Jurkat, Clone E6-1 (cell line): ENCODE measurements around the gene SMYD3.

Experiments used
- DNase-seq: peaks from one replicate; pipeline ENCODE4 v3.0.0-alpha.2; 2011; ENCODE audit warnings: low read depth, low spot score
- H3K4me3 ChIP-seq: 2 replicates; pipeline ENCODE4 v1.5.1; 2011; ENCODE audit warnings: mild to moderate bottlenecking, low read length, control low read depth, moderate library complexity

The SMYD3 gene

GRCh38 chr1:246427611-246428010 lies 79.5 kb downstream of the SMYD3 start:
- no peak for DNase-seq
- H3K4me3 ChIP-seq: no peak overlapping the region

- DNase-seq: no peak
Measured at GRCh38 chr1:246425895-246426294, 81.2 kb downstream of the SMYD3 start.

GRCh38 chr1:246425139-246425794 lies 81.8 kb downstream of the SMYD3 start:
- H3K4me3 ChIP-seq: no peak overlapping the region
- DNase-seq: no peak

More at GRCh38 chr1:246425895-246426294, 81.2 kb downstream of the SMYD3 start:
- H3K4me3 ChIP-seq: no peak overlapping the region

- H3K4me3 ChIP-seq: no peak overlapping the region
- DNase-seq: no peak
Measured at GRCh38 chr1:246420300-246420699, 86.8 kb downstream of the SMYD3 start.

GRCh38 chr1:246418565-246419312 lies 88.3 kb downstream of the SMYD3 start:
- H3K4me3 ChIP-seq: no peak overlapping the region
- DNase-seq: no peak

- DNase-seq: no peak
- H3K4me3 ChIP-seq: no peak overlapping the region
Measured at GRCh38 chr1:246417813-246418564, 89.1 kb downstream of the SMYD3 start.

GRCh38 chr1:246417152-246417812 lies 89.8 kb downstream of the SMYD3 start:
- H3K4me3 ChIP-seq: no peak overlapping the region

GRCh38 chr1:246416261-246416660 lies 90.8 kb downstream of the SMYD3 start:
- no peak for DNase-seq

More at GRCh38 chr1:246417152-246417812, 89.8 kb downstream of the SMYD3 start:
- no peak for DNase-seq

GRCh38 chr1:246415028-246415427 lies 92.1 kb downstream of the SMYD3 start:
- H3K4me3 ChIP-seq: no peak overlapping the region

More at GRCh38 chr1:246416261-246416660, 90.8 kb downstream of the SMYD3 start:
- no peak overlapping the region for H3K4me3 ChIP-seq

GRCh38 chr1:246413430-246413829 lies 93.6 kb downstream of the SMYD3 start:
- H3K4me3 ChIP-seq: no peak overlapping the region

More at GRCh38 chr1:246415028-246415427, 92.1 kb downstream of the SMYD3 start:
- no peak for DNase-seq

GRCh38 chr1:246404078-246404477 lies 103.0 kb downstream of the SMYD3 start:
- DNase-seq: no peak
- no peak overlapping the region for H3K4me3 ChIP-seq

More at GRCh38 chr1:246413430-246413829, 93.6 kb downstream of the SMYD3 start:
- no peak for DNase-seq

GRCh38 chr1:246398126-246398813 lies 108.8 kb downstream of the SMYD3 start:
- DNase-seq: no peak
- H3K4me3 ChIP-seq: no peak overlapping the region

- no peak overlapping the region for H3K4me3 ChIP-seq
- DNase-seq: no peak
Measured at GRCh38 chr1:246397046-246397445, 110.0 kb downstream of the SMYD3 start.

- H3K4me3 ChIP-seq: no peak overlapping the region
- DNase-seq: no peak
Measured at GRCh38 chr1:246396322-246396721, 110.8 kb downstream of the SMYD3 start.

- DNase-seq: no peak
- H3K4me3 ChIP-seq: no peak overlapping the region
Measured at GRCh38 chr1:246394121-246394520, 113.0 kb downstream of the SMYD3 start.

GRCh38 chr1:246390855-246391254 lies 116.2 kb downstream of the SMYD3 start:
- DNase-seq: no peak
- H3K4me3 ChIP-seq: no peak overlapping the region

GRCh38 chr1:246384616-246385015 lies 122.5 kb downstream of the SMYD3 start:
- no peak overlapping the region for H3K4me3 ChIP-seq
- no peak for DNase-seq

- DNase-seq: no peak
- H3K4me3 ChIP-seq: no peak overlapping the region
Measured at GRCh38 chr1:246383791-246384190, 123.3 kb downstream of the SMYD3 start.

GRCh38 chr1:246383239-246383589 lies 123.9 kb downstream of the SMYD3 start:
- no peak overlapping the region for H3K4me3 ChIP-seq
- DNase-seq: no peak
